ENCODE results near the gene GNAI1.

Gene GNAI1

DNA sequence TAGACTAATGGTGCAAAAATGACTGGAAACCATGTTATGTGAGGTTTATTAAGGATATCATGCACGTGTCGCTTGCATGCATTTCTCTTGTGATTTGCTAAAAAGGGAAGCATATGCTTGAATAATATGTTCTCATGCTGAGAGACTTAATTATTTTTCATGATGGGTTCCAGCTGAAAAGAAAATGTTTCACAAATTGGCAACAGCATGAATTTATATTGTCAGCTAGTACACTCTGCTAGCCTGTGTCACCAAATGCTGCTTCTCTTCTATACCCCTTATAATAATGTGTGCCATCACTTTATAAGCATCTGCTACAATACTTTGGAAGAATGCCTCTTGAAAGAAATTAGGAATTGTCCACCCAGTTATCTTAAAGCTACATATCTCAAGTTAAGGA lies 63.0 kb downstream of the GNAI1 start:
- no peak for DNase-seq (ENCODE audit: low spot score)
- TF ChIP-seq, protein P1, sequence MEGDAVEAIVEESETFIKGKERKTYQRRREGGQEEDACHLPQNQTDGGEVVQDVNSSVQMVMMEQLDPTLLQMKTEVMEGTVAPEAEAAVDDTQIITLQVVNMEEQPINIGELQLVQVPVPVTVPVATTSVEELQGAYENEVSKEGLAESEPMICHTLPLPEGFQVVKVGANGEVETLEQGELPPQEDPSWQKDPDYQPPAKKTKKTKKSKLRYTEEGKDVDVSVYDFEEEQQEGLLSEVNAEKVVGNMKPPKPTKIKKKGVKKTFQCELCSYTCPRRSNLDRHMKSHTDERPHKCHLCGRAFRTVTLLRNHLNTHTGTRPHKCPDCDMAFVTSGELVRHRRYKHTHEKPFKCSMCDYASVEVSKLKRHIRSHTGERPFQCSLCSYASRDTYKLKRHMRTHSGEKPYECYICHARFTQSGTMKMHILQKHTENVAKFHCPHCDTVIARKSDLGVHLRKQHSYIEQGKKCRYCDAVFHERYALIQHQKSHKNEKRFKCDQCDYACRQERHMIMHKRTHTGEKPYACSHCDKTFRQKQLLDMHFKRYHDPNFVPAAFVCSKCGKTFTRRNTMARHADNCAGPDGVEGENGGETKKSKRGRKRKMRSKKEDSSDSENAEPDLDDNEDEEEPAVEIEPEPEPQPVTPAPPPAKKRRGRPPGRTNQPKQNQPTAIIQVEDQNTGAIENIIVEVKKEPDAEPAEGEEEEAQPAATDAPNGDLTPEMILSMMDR (IDR thresholded peaks at IDR 0.05; ENCODE audit: extremely low read depth, missing control alignments) = no peak

DNA sequence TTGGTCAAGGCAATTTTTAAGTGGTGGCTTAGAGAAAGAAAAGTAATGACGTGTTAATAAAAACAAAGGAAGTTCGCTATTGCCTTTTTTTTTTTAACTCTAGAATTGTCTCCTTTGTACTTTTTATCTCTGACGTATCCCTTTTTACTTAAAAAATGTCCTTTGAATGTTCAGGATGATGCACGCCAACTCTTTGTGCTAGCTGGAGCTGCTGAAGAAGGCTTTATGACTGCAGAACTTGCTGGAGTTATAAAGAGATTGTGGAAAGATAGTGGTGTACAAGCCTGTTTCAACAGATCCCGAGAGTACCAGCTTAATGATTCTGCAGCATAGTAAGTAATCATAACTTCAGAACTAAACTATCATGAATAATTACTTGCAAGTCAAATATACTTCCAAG lies 64.4 kb downstream of the GNAI1 start:
- no peak for DNase-seq (ENCODE audit: low spot score)
- TF ChIP-seq, protein P1 (IDR thresholded peaks at IDR 0.05; ENCODE audit: extremely low read depth, missing control alignments) = no peak

DNA sequence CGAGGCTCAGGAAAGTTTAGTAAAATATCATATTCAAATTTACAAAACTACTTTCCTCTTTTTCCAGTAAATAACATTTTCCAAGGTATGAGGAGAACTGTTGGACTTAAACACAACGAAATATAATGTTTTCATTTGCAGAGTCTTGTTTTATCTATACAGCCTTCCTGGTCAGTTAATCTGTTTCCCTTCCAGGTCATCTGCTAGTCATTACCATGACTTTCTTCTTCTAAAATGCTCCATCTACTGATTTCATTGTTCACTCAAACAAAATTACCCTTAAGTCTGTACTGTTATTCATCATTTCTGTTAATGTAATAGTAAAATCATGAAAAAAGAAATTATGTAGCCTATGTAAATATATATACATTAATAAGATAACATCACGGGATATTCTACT lies 69.8 kb downstream of the GNAI1 start:
- TF ChIP-seq, protein P1 (IDR thresholded peaks at IDR 0.05; ENCODE audit: extremely low read depth, missing control alignments) = no peak
- no peak for DNase-seq (ENCODE audit: low spot score)

DNA sequence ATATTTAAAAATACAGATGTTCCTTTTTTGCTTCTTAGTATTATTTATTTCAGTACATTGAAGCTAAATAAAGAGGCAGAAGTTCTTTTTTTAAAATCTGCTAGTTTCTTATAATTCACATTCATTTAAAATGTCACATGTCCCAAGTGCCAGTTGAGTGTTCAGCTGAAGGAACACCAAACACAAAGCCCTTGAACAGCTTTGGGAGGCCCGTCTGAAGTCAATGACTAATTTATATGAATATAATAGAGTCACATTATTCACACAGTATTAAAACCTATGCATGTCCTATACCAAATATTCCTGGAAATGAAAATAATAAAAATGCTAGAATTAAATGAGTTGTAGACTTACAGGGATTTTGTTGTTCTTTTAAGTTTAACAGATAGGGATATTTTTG lies 70.3 kb downstream of the GNAI1 start:
- TF ChIP-seq, protein P1 (IDR thresholded peaks at IDR 0.05; ENCODE audit: extremely low read depth, missing control alignments) = no peak

DNA sequence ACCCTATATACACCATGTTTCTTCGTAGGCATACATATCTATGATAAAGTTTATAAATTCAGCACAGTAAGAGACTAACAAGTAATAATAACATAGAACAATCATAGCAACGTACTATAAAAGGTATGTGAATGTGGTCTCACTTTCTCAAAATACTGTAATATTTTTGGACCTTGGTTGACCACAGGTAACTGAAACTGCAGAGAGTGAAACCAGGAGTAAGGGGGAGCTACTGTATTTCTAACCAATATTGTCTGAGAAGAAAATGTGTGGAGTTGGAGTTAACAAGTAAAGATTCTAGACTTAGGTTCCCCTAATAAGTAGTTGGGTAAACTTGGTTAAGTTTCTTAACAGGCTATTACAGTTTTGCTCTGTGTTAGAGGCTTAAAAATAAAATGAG lies 72.1 kb downstream of the GNAI1 start:
- TF ChIP-seq, protein P1 (IDR thresholded peaks at IDR 0.05; ENCODE audit: extremely low read depth, missing control alignments) = no peak
- no peak for DNase-seq (ENCODE audit: low spot score)

More for the DNA sequence above, 70.3 kb downstream of the GNAI1 start:
- DNase-seq (ENCODE audit: low spot score) = no peak

DNA sequence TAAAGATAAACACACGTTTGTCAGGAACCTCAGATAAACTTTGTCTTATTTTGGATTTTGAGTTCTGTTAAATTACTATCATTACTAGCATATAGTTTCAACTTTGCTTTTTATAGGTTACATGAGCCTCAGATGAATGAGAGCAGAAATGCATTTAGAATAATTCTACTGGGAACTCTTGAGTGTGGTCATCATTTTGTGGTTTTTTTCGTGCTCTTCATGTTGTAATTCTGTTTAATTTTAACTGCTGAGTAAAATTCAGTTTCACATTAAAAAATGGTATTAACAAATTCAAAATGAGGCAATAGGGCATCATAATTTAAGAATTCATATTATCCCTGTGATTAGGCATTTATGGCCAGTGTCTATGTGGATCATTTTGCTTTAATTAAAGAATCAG lies 72.9 kb downstream of the GNAI1 start:
- TF ChIP-seq, protein P1 (IDR thresholded peaks at IDR 0.05; ENCODE audit: extremely low read depth, missing control alignments) = no peak
- DNase-seq (ENCODE audit: low spot score) = no peak

DNA sequence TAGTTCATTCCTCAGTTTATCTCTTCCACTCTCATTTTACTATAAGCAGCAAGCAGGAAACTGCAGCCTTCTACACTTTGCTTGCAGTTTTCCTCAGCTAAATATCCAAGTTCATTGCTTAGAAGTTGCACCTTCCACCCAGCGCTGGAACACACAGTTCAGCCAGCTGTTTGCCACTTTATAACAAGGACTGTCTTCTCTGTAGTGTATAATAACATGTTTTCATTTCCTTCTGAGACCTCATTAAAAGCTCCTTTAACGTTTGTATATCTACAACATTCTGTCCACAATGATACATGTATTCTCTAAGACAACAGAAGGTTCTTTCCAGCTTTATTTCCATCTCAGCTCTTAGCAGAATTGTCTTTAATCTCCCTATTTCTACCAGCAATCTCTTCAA lies 74.1 kb downstream of the GNAI1 start:
- no peak for DNase-seq (ENCODE audit: low spot score)
- TF ChIP-seq, protein P1 (IDR thresholded peaks at IDR 0.05; ENCODE audit: extremely low read depth, missing control alignments) = no peak

Measured in GM20000 (cell line).